Medulla oblongata (tissue), 1 donor: Measurements from ENCODE around the gene MTHFD2L.

Source experiments
- DNase-seq: peaks from one replicate; pipeline ENCODE4 v3.0.0-alpha.2; 2015; ENCODE audit errors: extremely low spot score

The MTHFD2L gene

DNA sequence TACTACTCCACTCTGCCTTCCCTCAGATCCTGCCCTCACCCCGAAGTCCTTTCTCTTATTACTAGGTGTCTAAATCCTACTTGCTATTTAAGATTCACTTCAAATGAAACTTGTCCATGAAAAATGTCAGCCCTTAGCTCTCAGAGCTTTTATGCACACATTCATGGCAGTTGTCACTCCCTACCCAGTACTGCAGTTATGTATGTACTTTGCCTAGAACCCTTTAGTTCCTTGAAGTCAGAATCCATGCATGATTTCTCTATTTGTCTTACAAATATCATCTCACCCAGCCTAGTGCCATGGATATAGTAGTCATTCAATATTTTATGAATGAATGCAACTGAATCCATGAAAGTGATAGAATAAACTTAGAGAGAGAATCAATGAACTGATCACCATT, 147.1 kb downstream of the MTHFD2L start:
- no peak for DNase-seq

DNA sequence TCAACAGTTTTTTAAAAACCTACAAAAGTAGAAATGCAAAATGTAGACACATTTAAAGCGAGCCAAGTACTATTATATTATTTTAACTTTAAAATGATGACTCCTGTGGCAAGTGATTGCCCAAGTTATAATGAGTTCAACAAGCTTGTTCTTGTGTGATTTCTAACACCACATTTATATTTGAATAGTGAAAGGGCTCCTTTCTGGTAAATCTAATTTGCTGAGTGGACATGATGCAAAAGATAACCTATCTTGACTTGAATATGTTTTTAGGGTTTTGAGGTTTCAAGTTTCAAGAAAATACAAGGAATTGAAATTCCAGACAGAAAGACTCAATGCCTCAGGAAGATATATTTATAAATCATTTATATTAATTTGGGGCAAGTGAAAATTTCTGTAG, 149.3 kb downstream of the MTHFD2L start:
- no peak for DNase-seq

DNA sequence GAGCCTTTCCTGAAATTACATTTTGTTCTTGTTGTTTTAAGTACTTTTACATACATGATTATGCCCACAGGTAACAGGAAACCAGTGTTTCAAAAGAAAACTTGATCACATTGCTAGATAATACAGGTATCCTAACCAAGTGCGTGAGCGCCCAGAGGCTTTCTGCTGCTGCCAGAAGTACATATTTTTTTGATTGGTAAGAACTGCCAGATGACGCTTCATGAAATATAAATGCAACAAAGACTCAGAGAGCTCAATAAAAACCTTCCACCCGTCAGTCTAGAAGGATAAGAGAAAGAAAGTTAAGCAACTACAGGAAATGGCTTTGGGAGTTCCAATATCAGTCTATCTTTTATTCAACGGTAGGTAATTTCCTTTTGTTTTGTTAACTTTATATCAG, 150.3 kb downstream of the MTHFD2L start, which contains the start of gene EPGN:
TSS of gene EPGN (plus strand) at position 256 of the 400 bp plus-strand sequence. CDS start at position 320, 64 bp downstream.
- DNase-seq: no peak

DNA sequence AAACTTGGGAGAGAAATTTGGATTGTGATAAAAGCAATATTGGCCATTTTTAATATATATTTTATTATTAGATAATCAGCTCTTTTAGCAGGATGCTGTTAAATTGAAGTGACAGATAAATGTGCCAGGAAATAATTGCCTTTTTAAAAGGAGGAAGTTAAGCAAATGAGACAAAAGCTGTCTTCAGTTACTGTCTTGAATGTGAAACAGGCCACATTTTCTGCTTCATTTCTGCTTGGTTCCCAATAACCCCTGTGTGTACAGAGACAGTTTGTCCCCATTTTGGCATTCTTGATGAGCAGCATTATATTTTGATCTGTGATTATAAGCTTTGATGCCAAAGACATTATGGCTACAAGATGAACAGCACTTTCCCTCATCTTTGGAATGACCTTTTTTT, 151.3 kb downstream of the MTHFD2L start:
- no peak for DNase-seq

DNA sequence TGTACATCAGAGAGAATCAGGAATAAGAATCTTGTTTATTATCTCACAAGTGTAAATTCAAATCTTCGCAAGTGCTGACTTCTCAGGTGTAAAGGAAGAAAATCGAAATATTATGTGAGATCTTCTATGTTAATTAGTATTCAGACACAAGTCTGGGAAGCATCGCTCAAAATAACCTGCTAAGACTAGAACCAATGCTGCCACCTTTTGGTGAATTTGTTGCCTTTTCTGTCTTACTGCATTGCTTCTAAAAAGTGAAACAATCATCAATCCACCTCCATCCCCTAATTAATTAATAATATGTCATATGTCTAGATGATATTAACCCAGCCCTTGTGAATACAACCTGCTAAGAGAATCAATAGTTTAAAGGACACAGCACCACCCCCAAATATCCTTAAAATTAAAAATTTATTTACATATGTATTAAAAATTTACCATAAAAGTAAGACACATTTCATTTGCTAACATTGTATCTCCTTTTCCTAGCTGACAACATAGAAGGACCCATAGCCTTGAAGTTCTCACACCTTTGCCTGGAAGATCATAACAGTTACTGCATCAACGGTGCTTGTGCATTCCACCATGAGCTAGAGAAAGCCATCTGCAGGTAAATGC, 153.9 kb downstream of the MTHFD2L start:
- DNase-seq: peak; percentile 76

DNA sequence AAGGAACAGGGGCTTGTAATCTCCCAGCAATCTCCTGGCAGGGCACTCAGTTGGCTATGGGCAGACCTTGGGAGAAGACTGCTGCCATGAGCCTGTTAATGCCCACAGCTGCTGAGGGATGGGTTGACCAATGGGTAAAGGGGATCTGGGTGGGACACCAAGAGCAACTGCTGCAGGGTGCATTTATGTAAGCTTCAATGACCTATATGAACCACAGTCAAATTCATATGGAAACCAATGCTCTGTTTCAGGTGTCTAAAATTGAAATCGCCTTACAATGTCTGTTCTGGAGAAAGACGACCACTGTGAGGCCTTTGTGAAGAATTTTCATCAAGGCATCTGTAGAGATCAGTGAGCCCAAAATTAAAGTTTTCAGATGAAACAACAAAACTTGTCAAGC, 156.4 kb downstream of the MTHFD2L start:
- no peak for DNase-seq

DNA sequence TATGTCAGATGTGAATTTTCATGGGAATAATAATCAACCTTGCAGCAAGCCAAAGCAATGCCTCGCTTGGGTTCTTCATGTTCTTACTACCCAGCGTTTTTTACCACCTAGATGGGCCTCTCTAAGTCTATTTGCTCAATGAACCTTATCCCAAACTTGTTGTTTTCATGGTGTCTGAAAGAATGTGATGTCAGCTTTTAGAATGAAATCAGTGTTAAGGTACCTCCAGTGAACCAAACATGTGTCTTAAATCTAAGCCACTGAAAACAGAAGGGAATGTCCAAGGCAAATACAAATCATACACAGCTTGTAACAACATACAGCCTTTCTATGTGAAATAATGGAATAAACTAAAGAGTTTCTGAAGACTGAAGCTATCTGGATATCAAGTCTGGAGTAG, 157.0 kb downstream of the MTHFD2L start:
- DNase-seq: no peak

DNA sequence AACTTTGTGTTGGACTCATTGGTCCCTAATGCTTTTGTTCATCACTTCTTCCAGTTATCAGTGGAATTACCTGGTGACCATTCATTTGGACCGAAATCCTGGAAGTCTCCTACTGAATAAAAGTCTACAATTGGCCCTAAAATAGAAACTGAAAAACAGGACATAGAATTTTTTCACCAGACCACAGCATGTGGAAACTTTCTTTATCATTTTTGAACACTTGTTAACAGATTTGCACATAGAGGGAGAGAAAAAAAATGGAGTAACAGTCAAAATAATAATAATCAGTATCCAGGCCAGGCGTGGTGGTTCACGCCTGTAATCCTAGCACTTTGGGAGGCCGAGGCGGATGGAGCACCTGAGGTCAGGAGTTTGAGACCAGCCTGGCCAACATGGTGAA, 157.5 kb downstream of the MTHFD2L start:
- DNase-seq: no peak

DNA sequence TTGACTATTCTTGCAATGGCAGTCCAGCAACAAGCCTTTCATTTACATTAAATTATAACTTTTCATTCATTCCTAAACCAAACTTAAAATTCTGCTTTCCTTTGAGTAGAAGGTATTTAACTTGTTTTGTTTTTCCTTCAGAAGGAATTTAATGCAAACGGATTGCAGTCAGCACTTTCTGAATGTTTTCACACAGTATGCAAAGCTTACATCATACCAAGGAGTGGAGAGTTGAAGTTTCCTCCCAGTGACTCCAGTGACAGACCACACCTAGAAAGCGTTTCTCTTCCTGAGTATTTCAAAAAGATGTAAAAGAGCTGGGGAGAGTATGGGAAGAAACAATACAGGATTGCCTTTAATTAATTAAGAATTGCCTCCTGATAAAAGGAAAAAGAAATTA, 158.5 kb downstream of the MTHFD2L start:
- no peak for DNase-seq

DNA sequence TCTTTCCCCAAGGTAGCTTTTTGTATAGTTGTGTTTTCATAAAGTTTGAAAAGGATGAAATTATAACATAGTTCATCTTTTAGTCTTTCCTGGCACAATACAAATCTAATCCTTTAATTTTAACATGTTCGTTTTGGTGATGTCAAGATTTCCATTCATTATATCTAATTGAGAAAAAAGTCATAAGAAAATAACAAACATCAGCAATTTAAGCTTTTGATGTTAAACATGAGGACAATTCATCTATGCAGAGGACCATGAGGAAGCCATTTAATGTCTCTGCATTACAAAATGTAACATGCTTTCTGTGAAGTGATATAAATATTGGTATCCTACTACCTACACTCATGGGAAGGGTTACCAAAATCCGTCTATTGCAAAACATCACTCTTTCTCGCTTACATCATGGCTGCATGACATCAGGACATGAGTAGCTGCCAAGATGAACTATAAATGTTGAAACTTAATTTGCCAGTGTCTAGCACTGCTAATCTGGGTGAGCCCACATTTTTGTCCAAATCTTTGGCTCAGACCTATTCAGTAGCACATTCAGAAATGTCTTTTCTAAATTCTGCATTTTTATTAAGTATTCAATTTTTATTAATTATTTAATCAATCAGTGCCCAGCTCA, 159.8 kb downstream of the MTHFD2L start:
- DNase-seq: no peak

DNA sequence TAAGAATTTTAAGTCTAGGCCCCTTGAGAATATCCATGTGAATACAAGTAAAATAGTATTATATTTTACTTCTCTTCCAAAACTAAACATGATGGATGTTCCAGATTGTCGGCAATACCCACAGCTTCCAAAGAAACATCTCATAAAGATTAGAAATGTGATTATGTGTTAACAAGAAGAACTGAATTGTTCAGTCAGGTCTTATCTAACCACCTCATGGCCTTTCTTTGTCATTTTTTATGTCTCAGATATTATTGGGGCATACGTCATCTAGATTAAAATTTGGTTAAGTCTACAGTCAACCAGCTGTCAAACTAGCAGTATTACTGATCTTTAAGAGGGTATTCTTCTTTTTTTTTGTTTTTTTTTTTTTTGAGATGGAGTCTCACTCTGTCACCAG, 160.4 kb downstream of the MTHFD2L start:
- no peak for DNase-seq

DNA sequence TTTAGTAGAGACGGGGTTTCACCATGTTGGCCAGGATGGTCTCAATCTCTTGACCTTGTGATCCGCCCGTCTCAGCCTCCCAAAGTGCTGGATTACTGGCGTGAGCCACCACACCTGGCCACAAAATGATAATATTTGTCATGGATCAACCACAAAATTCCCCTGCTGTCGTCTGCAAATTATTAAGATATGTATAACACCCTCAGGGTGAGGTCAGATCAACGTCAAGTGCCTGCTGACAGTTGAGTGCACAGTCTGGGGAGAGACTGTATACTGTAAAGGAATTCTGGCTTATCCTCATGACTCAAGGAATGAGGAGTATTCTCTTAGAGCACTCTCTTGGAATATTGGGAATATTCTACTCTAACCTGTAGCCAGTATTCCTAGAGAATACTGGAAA, 161.6 kb downstream of the MTHFD2L start:
- no peak for DNase-seq

DNA sequence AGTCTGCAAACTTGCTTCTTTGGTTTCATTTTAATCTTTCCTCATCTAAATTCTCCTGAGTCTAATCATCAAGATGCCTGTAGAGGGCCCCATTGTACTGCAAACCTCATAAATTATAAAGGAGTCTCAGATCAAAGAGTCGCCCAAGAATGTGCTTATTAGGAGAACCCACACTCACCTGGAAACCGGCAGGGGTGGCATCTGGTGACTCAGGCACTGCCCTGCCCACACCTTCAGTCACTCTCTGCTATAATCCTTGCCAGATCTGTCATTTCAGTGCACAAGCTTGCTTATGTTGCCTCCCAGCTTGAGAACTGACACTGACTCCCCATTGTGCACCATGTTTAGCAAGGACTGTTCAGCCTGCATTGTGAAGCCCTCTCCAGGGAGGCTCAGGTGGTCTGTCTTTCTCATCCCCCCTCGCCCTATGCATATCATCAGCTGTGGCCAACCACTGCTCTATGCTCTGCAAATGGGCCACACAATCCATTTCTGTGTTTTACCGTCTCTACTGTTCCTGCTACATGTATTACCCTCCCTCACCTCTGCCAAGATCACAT, 162.7 kb downstream of the MTHFD2L start:
- DNase-seq: peak; percentile 29

DNA sequence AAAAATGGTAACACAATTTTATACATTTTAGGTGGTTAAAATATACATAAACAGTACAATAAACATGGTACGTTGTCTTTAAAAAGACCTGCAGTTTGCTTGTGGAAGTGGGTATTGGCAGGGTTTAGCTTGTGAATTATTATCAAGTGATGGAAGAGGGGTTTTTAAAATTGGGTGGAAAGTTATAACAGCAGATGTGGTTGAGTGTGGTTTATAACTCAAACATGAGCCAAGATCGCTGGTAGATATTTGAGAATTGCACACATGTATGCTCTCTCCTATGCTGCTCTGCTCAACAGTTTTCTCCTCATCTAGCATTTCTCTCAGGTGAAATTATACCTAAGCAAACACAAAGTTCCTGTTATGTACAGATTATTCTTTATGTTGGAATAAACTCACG, 164.4 kb downstream of the MTHFD2L start:
- no peak for DNase-seq

DNA sequence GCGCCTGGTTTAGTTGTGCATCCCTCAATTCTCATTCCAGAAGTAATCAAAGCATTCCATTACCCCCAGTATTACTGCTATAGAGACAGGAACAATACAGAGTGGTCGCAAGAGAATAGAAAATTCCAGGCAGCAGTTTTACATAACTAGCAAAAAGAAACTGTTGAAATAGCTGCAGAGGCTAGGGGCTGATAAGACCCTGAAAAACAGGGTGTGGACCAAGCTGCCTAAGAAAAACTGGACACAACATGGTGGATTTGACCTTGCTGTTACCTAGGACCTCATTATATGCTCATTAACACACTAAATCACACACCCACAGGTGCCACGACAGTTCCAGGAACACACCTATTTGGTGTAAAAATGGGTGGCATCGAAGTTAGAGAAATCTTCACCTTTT, 165.7 kb downstream of the MTHFD2L start:
- no peak for DNase-seq

DNA sequence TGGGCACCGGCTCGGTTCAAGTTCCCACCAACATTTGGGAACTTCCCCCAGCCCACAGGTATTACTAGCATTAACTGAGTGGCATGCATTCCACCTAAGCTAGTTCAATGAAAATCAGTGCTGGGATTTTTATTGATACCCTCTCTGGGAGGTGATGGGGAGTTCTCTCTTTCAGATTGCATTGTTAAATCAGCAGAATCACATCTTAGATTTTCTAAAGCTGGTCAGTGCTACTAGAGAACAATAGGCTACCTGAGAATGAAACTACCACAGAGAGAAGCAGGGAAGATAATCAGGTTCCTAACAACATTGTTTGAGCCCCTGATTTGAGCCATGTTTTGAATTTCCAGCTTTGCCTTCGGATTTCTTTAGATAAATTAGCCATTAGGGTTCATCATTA, 166.3 kb downstream of the MTHFD2L start:
- DNase-seq: no peak

DNA sequence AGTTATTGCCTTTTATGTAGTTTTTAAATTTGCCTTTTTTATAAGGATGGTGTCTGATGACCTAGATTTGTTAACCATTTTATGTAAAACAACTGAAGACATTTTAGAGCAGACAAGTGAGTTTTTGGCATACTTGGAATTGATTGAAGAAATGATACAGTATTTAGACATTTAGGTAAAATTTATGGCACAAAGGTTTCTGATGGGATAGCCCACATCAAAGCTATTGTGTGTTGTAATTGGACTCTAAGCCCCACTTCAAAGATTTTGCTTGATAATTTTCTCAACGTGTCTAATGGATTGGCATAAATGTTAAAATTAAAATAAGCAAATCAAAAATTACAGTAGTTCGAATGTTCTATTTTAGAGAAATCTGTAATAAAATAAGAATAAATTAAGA, 168.0 kb downstream of the MTHFD2L start:
- no peak for DNase-seq

DNA sequence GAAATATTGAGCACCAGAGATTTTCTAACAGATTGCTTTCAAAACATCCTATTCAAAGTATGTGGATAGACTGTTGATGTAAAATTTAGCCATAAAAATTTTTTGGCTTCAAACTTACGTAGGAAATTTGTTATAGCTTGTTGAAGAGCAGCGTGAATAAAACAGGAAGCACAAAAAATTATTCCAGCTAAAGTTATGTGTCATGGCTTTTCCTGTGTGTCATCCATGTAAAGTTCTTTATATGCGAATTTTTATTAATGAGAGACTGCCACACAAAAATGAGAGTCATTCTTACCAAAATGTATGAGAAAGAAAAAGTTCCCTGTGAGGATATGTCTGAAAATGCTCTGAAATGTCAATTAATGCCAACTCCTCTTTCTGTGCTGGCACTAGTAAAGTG, 169.8 kb downstream of the MTHFD2L start:
- DNase-seq: no peak

DNA sequence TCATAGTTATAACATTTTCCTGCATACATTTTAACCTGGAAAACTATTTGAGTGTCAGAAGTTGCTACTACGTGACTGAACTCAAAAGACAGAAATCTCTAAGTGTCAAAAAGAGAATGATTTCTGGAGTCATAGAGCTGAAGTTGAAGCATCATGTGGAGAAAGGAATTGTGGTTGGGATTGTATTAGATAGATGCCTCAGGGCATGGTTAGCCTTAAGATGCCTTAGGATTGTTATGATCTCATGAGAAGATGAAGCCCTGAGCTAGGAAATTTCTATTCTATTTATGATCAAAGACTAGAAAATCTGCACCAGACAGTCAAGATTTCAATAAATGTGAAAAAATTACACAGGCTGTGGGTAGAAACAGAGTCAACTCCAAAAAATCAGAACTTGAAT, 170.6 kb downstream of the MTHFD2L start:
- DNase-seq: no peak

DNA sequence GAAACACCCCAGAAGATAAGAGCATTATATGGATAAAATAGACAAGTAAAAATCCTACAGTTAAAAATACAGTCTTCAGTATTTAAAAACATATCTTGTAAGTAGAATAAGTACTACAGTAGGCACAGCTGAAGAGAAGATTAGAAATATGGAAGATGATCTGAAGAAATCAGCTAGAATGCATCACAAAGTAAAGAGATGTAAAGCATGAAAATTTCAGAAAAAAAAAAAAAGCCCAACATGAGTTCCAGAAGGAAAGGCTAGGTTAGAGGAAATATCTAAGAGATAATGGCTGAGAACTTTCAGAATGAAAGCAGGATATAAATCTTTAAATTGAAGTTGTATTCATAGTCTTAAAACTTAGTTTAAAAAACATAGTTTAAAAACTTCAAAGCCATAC, 171.4 kb downstream of the MTHFD2L start:
- no peak for DNase-seq

DNA sequence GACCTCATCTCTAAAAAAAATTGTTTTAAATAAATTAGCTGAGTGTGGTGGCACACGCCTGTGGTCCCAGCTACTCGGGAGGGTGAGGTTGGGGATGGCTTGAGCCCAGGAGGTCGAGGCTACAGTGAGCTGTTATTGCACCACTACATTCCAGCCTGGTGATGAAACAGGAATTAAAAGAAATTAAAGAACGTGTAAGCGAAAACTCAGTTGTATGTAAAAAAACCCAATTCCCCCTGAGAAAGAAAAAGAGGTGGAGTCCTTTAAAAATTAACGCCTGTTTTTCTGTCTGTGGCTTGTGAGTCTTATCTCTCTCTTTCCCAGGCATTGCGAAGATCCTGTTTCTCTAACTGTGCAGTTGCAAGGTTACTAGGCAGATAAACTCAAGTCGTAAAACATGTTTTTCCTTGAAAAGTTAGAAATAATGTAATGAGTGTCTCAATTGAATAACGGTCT, 172.4 kb downstream of the MTHFD2L start:
- no peak for DNase-seq

DNA sequence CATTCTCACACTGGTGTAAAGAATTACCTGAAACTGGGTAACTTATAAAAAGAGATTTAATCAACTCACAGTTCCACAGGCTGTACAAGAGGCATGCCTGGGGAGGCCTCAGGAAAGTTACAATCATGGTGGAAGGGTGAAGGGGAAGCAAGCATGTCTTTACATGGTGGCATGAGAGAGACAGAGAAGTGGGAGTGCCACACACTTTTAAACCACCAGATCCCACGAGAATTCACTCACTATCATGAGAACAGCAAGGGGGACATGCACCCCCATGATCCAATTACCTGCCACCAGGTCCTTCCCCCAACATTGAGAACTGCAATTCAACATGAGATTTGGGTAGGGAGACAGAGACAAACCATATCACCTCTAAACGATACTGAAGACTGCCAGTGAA, 173.3 kb downstream of the MTHFD2L start:
- DNase-seq: no peak

DNA sequence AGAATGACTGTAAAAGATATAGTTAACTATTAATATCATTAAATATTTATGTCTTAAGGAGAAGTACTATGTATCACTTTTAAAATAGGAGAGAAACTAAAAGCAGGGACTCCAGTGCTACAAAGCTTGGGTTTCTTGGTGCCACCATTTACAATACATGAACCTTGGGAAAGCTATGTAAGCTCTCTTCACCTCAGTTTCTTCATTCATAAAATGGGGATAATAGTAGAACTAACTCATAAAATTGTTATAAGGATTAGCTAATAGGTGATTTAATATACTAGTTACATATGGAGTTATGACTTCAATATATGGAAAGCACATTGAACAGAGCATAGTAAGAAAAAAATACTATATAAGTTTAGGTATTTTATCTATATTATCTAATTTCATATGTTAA, 174.0 kb downstream of the MTHFD2L start:
- DNase-seq: no peak

DNA sequence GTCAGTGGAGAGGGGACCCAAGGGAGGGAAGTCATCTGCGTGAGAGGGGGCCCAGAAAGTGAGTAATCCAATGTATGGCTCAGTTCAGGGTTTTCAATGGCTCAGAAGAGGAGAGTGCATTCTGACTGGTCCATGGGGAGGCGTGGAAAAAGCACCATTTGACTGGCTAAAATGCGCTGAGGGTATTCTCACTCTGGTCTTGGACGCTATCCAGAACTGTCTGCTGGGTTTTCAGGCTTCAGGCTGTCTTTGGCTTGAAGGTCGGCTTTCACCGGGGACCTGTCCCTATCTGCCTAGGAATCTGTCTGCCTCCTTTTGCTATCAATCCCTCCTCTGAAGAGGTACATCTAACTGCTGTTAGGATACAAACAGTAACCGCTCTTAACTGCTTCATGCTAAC, 176.7 kb downstream of the MTHFD2L start:
- DNase-seq: no peak
